Caco-2 (cell line): ENCODE data around the gene PLEKHG4B. TPM values are rescaled to one million over a fixed set of nuclear protein-coding genes. Genes with fewer than 3 reads are reported as not detected.
"Not testable (repeated sequence)": the region's sequence is repeated elsewhere in the genome, so short reads cannot be mapped to it uniquely, and the experiment has no call there.

ENCODE experiments used
- BruUV-seq: library from RNA; stranded (reverse); fragments of 400-500 nt; replicated peaks from 2 replicates; lab custom pipeline; 2021; lab: Mats Ljungman, UMichigan
- CTCF ChIA-PET: fragments of 300-600 bp; sonication (Branson Sonifier 250); formaldehyde crosslinking; loops from one replicate; lab custom pipeline; 2022; ENCODE audit warnings: antibody characterized with exemption; lab: Charles Lee
- POLR2A ChIA-PET: fragments of 300-600 bp; sonication (Branson Sonifier 250); formaldehyde crosslinking; loops from one replicate; lab custom pipeline; 2022; ENCODE audit warnings: antibody characterized with exemption; lab: Charles Lee
- DNase-seq, 2 experiments: peaks; one replicate each; pipeline versions ENCODE4 v3.0.0 to v3.0.0-alpha.2; 2020 to 2022
- H3K27me3 ChIP-seq: replicated peaks from 2 replicates; pipeline ENCODE4 v1.6.0; 2011; ENCODE audit warnings: low read length; ENCODE audit not compliant: control insufficient read depth, insufficient read depth
- H3K36me3 ChIP-seq: 2 replicates; pipeline ENCODE4 v1.5.1; 2011; ENCODE audit warnings: low read length; ENCODE audit not compliant: control insufficient read depth, insufficient read depth
- H3K4me1 ChIP-seq: fragments of 250-450 bp; sonication (Bioruptor Pico); 2 replicates; pipeline ENCODE4 v1.5.1; 2020; ENCODE audit warnings: mild to moderate bottlenecking
- H3K4me3 ChIP-seq: 2 replicates; pipeline ENCODE4 v1.5.1; 2011; ENCODE audit warnings: low read depth, mild to moderate bottlenecking, control low read depth, low read length
- H3K9me3 ChIP-seq: fragments of 250-450 bp; sonication (Bioruptor Pico); 2 replicates; pipeline ENCODE4 v1.5.1; 2020; ENCODE audit warnings: mild to moderate bottlenecking, moderate library complexity
- H3K27ac Mint-ChIP-seq: one replicate; pipeline ENCODE4 v1.8.0; 2022; ENCODE audit warnings: mixed read lengths; ENCODE audit not compliant: unreplicated experiment
- H3K27me3 Mint-ChIP-seq: one replicate; pipeline ENCODE4 v1.8.0; 2022; ENCODE audit warnings: mixed read lengths; ENCODE audit not compliant: insufficient read depth, unreplicated experiment
- H3K36me3 Mint-ChIP-seq: one replicate; pipeline ENCODE4 v1.8.0; 2022; ENCODE audit warnings: mild to moderate bottlenecking, mixed read lengths; ENCODE audit not compliant: insufficient read depth, unreplicated experiment
- H3K4me1 Mint-ChIP-seq: one replicate; pipeline ENCODE4 v1.8.0; 2022; ENCODE audit warnings: low read depth, mixed read lengths; ENCODE audit not compliant: unreplicated experiment
- H3K4me3 Mint-ChIP-seq: one replicate; pipeline ENCODE4 v1.8.0; 2022; ENCODE audit warnings: mild to moderate bottlenecking, moderate library complexity, mixed read lengths; ENCODE audit not compliant: unreplicated experiment
- H3K9me3 Mint-ChIP-seq: one replicate; pipeline ENCODE4 v1.8.0; 2022; ENCODE audit warnings: mixed read lengths; ENCODE audit not compliant: unreplicated experiment
- CTCF ChIP-seq, 2 experiments: fragments of 200-600 bp in 1 of 2; IDR thresholded peaks; 1 replicate in 1 of 2; 2 replicates in 1 of 2; pipeline versions ENCODE4 v1.5.1 to v1.8.0; 2011 to 2022; ENCODE audit warnings: antibody characterized with exemption in 1 of 2, control low read depth in 1 of 2, inconsistent platforms in 1 of 2, low read depth in 1 of 2, low read length in 1 of 2, mild to moderate bottlenecking in 1 of 2, moderate library complexity in 1 of 2; ENCODE audit not compliant: insufficient read depth in 1 of 2, severe bottlenecking in 1 of 2, unreplicated experiment in 1 of 2
- intact Hi-C: fragments of 100-400 bp; cut with micrococcal nuclease; formaldehyde crosslinking; loops from one replicate; pipeline ENCODE4 v1.10.0; 2022; ENCODE audit not compliant: unreplicated experiment
- total RNA-seq: library from RNA; stranded (reverse); gene quantifications from 2 replicates; pipeline ENCODE4 v1.2.3, GENCODE V29; 2022

Gene PLEKHG4B
- total RNA-seq, 1 experiment from 2014 or later = 15.0 TPM

DNA sequence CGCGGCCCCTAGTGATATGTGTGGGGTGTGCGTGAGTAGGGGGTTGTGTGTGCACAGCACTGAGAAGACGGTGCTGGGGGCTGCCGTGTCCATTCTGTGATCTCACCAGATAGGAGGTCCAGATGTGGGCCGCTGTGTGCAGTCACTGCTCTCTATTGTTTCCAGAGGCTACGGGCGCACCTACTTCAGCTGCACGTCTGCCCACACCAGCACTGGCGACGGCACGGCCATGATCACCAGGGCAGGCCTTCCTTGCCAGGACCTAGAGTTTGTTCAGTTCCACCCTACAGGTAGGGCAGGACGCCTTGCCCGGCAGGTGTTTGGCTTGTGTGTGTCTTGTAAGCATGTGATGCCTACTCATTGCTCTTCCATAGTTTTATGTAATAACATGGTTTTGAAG is 138.7 kb downstream of the PLEKHG4B start:
- ChIA-PET POLR2A (no interaction called here), CTCF (no interaction called here)
- no peaks in the 10 kb centered on the region for H3K9me3 ChIP-seq
- H3K27me3 ChIP-seq = no peaks in the 10 kb centered on the region
- H3K36me3 Mint-ChIP-seq = peaks cover 90% of the 10 kb centered on the region
- no peak for DNase-seq
- H3K4me3 Mint-ChIP-seq = no peak overlapping the region
- intact Hi-C loops = no loop called here
- no peak for TF ChIP-seq CTCF (IDR thresholded peaks at IDR 0.05; ENCODE audit: insufficient read depth in 1 of 2, low read depth in 1 of 2, low read length in 1 of 2, severe bottlenecking in 1 of 2, unreplicated experiment in 1 of 2)
- no peak overlapping the region for H3K4me3 ChIP-seq
- H3K4me1 Mint-ChIP-seq = no peaks in the 10 kb centered on the region
- H3K36me3 ChIP-seq = peaks cover 4% of the 10 kb centered on the region
- no peak overlapping the region for H3K27ac Mint-ChIP-seq
- H3K27me3 Mint-ChIP-seq = no peaks in the 10 kb centered on the region
- H3K4me1 ChIP-seq = no peaks in the 10 kb centered on the region
- H3K9me3 Mint-ChIP-seq = no peaks in the 10 kb centered on the region
- no TSS peak for BruUV-seq

GRCh38 chr5:231661-232060 is 139.7 kb downstream of the PLEKHG4B start:
- Histone ChIP-seq H3K4me3 (no peak overlapping the region), H3K9me3 (no peaks in the 10 kb centered on the region), H3K36me3 (peaks cover 3% of the 10 kb centered on the region), H3K27me3 (no peaks in the 10 kb centered on the region), H3K4me1 (no peaks in the 10 kb centered on the region)
- ChIA-PET CTCF (no interaction called here), POLR2A (no interaction called here)
- H3K9me3 Mint-ChIP-seq = no peaks in the 10 kb centered on the region
- no peak for DNase-seq
- peaks cover 82% of the 10 kb centered on the region for H3K36me3 Mint-ChIP-seq
- intact Hi-C loops = no loop called here
- TF ChIP-seq CTCF (IDR thresholded peaks at IDR 0.05; ENCODE audit: insufficient read depth in 1 of 2, low read depth in 1 of 2, low read length in 1 of 2, severe bottlenecking in 1 of 2, unreplicated experiment in 1 of 2) = no peak
- H3K4me1 Mint-ChIP-seq = no peaks in the 10 kb centered on the region
- H3K27me3 Mint-ChIP-seq = no peaks in the 10 kb centered on the region
- no peak overlapping the region for H3K27ac Mint-ChIP-seq
- BruUV-seq = no TSS peak
- no peak overlapping the region for H3K4me3 Mint-ChIP-seq

DNA sequence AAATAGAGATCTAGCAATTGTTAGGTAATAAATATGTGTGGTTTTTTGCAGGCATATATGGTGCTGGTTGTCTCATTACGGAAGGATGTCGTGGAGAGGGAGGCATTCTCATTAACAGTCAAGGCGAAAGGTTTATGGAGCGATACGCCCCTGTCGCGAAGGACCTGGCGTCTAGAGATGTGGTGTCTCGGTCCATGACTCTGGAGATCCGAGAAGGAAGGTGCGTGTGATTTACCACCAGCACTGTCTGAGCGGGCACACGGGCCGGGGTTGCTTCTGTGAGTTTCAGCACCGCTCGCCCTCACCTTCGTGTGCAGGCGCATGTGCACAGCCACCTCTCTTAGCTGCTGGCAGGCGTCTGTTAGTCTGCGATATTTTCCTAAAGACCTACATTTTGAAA is 141.5 kb downstream of the PLEKHG4B start:
- DNase-seq, POLR2A ChIA-PET, H3K27me3 Mint-ChIP-seq, H3K36me3 ChIP-seq, H3K9me3 ChIP-seq, H3K4me1 Mint-ChIP-seq, intact Hi-C loops, CTCF ChIA-PET, BruUV-seq, H3K4me3 ChIP-seq, H3K4me1 ChIP-seq, H3K9me3 Mint-ChIP-seq, H3K27ac Mint-ChIP-seq, H3K27me3 ChIP-seq, H3K4me3 Mint-ChIP-seq: not testable (repeated sequence)
- peaks cover 74% of the 10 kb centered on the region for H3K36me3 Mint-ChIP-seq

DNA sequence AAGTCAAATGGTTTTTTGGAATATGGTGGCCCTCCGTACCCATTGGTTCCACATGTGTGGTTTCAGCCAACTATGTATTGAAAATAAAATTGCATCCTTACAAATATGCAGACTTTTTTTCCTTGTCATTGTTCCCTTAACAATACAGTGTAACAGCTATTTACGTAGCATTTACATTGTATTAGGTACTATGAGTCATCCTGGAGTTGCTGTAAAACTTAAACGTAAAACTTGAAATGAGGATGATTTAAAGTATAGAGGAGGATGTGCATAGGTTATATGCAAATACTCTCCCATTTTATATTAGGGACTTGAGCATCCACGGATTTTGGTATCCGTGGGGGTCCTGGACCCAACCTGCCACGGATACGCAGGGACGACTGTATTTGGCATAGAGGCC is 142.5 kb downstream of the PLEKHG4B start:
- POLR2A ChIA-PET = no interaction called here
- CTCF ChIA-PET = no interaction called here
- Mint-ChIP-seq H3K27ac (no peak overlapping the region), H3K9me3 (no peaks in the 10 kb centered on the region), H3K27me3 (no peaks in the 10 kb centered on the region), H3K4me3 (no peak overlapping the region), H3K4me1 (no peaks in the 10 kb centered on the region), H3K36me3 (peaks cover 71% of the 10 kb centered on the region)
- intact Hi-C loops = no loop called here
- H3K36me3 ChIP-seq = peaks cover 4% of the 10 kb centered on the region
- BruUV-seq = no TSS peak
- no peak overlapping the region for H3K4me3 ChIP-seq
- no peak for TF ChIP-seq CTCF (IDR thresholded peaks at IDR 0.05; ENCODE audit: insufficient read depth in 1 of 2, low read depth in 1 of 2, low read length in 1 of 2, severe bottlenecking in 1 of 2, unreplicated experiment in 1 of 2)
- no peaks in the 10 kb centered on the region for H3K4me1 ChIP-seq
- H3K9me3 ChIP-seq = no peaks in the 10 kb centered on the region
- DNase-seq = no peak
- H3K27me3 ChIP-seq = no peaks in the 10 kb centered on the region

- H3K27me3 Mint-ChIP-seq, CTCF ChIA-PET, BruUV-seq, DNase-seq, H3K9me3 ChIP-seq, H3K4me1 ChIP-seq, H3K27me3 ChIP-seq, H3K4me1 Mint-ChIP-seq, POLR2A ChIA-PET, H3K4me3 ChIP-seq, H3K4me3 Mint-ChIP-seq, H3K36me3 ChIP-seq, H3K9me3 Mint-ChIP-seq, H3K27ac Mint-ChIP-seq, intact Hi-C loops: not testable (repeated sequence)
- H3K36me3 Mint-ChIP-seq = peaks cover 76% of the 10 kb centered on the region
Measured at GRCh38 chr5:235527-235926, 143.6 kb downstream of the PLEKHG4B start.
